ENCODE data around the gene TPO.

Gene TPO

GRCh38 chr2:1504311-1504750 is 91.1 kb downstream of the TPO start:
- Mint-ChIP-seq H3K36me3 (ENCODE audit: low read depth) (no peaks in the 10 kb centered on the region), H3K27ac (no peak overlapping the region), H3K27me3 (ENCODE audit: low read depth) (peaks cover 7% of the 10 kb centered on the region), H3K9me3 (peaks cover 5% of the 10 kb centered on the region), H3K4me3 (no peak overlapping the region), H3K4me1 (no peaks in the 10 kb centered on the region)
- no peak for TF ChIP-seq CTCF (IDR thresholded peaks at IDR 0.05; ENCODE audit: unreplicated experiment in 3 of 3)

DNA sequence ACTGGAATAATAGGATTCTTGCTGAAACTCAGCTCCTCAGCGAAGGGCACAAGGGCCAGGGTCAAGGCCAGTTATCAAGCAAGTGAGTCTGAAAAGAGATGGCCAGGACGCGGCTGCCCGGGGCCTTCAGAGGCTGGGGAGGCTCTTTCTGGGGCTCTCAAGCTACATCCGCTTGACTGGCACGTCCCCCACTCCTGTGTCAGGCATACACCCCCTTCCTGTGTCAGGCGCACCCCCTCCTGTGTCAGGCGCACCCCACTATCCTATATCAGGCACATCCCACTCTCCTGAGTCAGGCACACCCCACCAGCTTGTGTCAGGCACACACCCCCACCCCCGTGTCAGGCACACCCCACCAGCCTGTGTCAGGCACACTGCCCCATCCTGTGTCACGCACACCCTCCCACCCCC is 91.8 kb downstream of the TPO start:
- Mint-ChIP-seq H3K27ac (no peak overlapping the region), H3K9me3 (peaks cover 9% of the 10 kb centered on the region), H3K27me3 (ENCODE audit: low read depth) (peaks cover 13% of the 10 kb centered on the region), H3K4me3 (no peak overlapping the region), H3K36me3 (ENCODE audit: low read depth) (no peaks in the 10 kb centered on the region), H3K4me1 (no peaks in the 10 kb centered on the region)
- no peak for TF ChIP-seq CTCF (IDR thresholded peaks at IDR 0.05; ENCODE audit: unreplicated experiment in 3 of 3)

DNA sequence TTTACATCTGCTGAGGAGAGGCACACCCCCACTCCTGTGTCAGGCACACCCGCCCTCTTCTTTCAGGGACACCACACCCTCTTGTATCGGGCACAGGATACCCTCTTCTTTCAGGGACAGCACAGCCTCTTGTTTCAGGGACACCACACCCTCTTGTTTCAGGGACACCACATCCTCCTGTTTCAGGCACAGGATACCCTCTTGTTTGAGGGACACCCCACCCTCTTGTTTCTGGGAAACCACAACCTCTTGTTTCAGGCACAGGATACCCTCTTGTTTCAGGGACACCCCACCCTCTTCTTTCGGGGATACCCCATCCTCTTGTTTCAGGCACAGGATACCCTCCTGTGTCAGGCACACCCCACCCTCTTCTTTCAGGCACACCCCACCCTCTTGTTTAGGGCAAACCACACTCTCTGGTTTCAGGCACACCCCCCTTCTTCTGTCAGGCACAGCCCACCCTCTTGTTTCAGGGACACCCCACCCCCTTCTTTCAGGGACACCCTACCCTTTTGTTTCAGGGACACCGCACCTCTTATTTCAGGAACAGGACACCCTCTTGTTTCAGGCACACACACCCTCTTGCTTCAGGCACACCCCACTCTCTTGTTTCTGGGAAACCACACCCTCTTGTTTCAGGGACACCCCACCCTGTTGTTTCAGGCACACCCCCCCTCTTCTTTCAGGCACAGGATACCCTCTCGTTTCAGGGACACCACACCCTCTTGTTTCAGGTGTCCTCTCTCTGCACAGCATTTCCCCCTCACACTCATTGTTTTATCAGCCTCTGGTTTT is 96.2 kb downstream of the TPO start:
- peaks cover 9% of the 10 kb centered on the region for H3K9me3 Mint-ChIP-seq
- H3K4me1 Mint-ChIP-seq = no peaks in the 10 kb centered on the region
- H3K36me3 Mint-ChIP-seq (ENCODE audit: low read depth) = no peaks in the 10 kb centered on the region
- no peak overlapping the region for H3K4me3 Mint-ChIP-seq
- peaks cover 29% of the 10 kb centered on the region for H3K27me3 Mint-ChIP-seq (ENCODE audit: low read depth)
- H3K27ac Mint-ChIP-seq = peak overlapping the region in 1 of 3 experiments; percentile 23
- no peak for TF ChIP-seq CTCF (IDR thresholded peaks at IDR 0.05; ENCODE audit: unreplicated experiment in 3 of 3)

DNA sequence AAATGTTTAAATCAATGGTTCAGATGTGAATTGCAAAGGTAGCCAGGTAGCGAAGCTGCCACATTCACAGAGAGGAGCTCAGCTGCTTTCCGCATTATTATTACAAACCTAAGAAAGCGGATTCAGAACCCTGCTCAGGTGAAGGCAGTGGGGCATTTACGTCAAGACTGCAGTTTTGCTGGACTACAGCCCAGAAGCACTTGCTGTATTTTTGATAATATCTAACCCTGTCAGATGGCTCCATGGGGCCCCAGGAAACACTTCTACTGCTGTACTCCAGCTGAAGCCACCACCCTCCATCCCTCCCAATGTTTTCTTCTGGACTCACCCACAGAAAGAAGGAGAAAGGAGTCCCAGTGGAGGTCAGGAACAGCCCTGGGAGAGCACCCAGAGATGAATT is 96.9 kb downstream of the TPO start:
- peaks cover 9% of the 10 kb centered on the region for H3K9me3 Mint-ChIP-seq
- H3K27ac Mint-ChIP-seq = peak overlapping the region in 1 of 3 experiments; percentile 23
- H3K4me3 Mint-ChIP-seq = no peak overlapping the region
- H3K36me3 Mint-ChIP-seq (ENCODE audit: low read depth) = no peaks in the 10 kb centered on the region
- peaks cover 29% of the 10 kb centered on the region for H3K27me3 Mint-ChIP-seq (ENCODE audit: low read depth)
- no peak for TF ChIP-seq CTCF (IDR thresholded peaks at IDR 0.05; ENCODE audit: unreplicated experiment in 3 of 3)
- no peaks in the 10 kb centered on the region for H3K4me1 Mint-ChIP-seq

DNA sequence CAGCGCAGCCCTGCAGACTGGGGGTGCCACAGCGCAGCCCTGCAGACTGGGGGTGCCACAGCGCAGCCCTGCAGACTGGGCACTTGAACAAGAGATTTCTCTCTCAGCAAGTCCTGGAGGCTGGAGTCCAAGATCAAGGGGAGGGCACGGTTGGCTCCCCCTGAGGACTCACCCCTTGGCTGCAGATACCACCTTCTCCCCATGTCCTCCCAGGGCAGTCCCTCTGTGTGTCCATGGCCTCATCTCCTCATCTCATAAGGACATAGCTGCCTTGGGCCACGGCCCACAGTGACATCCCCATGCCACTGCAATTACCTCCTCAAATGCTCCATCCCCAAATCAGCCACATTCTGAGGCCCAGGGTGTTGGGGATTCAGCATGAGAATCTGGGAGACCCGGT is 98.2 kb downstream of the TPO start:
- TF ChIP-seq CTCF (IDR thresholded peaks at IDR 0.05; ENCODE audit: unreplicated experiment in 3 of 3) = no peak
- Mint-ChIP-seq H3K4me3 (no peak overlapping the region), H3K36me3 (ENCODE audit: low read depth) (no peaks in the 10 kb centered on the region), H3K27me3 (ENCODE audit: low read depth) (peaks cover 34% of the 10 kb centered on the region), H3K4me1 (no peaks in the 10 kb centered on the region), H3K9me3 (peaks cover 9% of the 10 kb centered on the region), H3K27ac (no peak overlapping the region)
